NCI-H2196 (cell line): Measurements from ENCODE around the gene ECSCR.
"Not testable (repeated sequence)": the region's sequence is repeated elsewhere in the genome, so short reads cannot be mapped to it uniquely, and the experiment has no call there.

Experiments used
- DNase-seq: peaks from one replicate; lab custom pipeline; 2025; ENCODE audit not compliant: unreplicated experiment; lab: John Stamatoyannopoulos, UW

Gene ECSCR

DNA sequence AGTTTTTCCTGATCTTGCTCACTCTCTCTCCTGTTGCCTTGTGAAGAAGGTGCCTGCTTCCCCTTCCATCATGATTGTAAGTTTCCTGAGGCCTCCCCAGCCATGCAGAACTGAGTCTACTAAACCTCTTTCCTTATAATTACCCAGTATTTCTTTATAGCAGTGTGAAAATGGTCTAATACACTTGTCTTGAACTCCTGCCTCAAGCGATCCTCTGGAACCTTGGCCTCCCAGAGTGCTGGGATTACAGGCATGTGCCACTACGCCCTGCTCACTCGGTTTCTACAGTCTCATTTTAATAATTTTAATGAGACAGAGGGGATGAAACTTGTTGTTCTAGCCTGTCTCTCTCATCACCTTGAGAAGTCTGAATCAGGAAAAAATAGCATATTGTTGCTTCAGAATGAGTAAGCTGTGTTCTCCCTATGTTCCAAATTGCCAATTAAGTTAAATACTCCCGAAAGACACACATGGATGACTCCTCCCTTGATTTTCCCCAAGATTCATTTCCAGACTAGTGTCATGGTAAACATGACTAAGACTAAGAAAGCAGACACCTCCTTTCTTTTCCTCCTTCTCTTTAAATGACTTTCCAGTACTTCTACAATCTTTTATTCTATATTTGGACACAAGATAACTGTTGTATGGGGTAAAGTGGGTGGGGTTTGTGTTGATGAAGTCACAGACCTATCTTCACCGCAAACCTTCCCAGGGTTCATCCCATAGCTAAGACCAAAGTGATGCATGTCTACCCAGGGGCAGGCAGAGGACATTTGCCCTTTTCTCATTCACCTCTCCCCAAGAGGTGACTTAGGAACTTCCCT, 15.4 kb downstream of the ECSCR start:
- DNase-seq: no peak

DNA sequence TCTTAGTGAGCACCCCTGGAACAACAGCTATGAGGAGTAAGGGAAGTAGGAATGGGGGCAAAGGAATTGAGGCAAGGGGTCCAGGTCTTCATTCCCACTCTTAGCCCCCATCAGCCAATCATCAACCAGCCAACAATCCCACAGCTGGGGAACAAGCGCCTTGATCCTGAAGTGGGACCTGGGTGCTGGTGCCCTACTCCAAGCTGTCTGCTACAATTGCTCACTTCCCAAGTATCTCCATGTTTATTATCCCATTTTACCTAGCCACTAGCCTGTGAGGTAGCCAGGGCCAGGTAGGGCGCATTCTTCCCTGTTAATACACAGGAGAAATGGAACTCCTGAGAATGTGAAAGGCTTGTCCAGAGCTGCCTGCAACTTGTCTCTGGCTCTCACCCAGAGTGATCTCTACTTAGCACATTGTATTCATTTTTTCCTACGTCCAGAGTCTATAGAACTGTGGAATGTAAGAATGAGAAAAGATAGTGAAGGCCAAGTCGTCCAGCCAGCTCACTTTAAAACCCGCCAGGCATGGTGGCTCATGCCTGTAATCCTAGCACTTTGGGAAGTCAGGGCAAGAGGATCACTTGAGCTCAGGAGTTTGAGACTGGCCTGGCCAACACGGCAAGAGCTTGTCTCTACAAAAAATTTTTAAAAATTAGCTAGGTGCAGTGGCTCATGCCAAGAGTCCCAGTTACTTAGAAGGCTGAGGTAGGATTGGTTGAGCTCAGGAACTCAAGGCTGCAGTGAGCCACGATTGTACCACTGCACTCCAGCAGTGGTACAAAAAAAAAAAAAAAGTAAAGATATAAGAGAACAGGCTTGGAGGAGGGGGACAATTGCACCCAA, 17.0 kb downstream of the ECSCR start:
- no peak for DNase-seq

- DNase-seq: no peak
Measured at GRCh38 chr5:139443831-139444453, 18.6 kb downstream of the ECSCR start.

DNA sequence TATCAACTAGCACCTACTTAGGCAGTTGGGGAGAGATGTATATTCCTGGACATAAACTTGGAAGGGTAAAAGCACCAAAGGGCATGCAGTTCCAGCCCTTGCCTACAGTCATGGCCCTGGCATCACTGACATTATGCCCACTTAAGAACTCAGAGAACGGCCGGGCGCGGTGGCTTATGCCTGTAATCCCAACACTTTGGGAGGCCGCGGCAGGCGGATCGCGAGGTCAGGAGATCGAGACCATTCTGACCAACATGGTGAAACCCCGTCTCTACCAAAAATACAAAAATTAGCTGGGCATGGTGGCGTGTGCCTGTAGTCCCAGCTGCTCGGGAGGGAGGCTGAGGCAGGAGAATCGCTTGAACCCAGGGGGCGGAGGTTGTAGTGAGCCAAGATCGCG, 22.1 kb downstream of the ECSCR start:
- DNase-seq: not testable (repeated sequence)

GRCh38 chr5:139439013-139439903, 23.3 kb downstream of the ECSCR start, which contains the start of gene DNAJC18:
Gene DNAJC18 (minus strand): TSS chr5:139439525. CDS start chr5:139439445, 80 bp downstream.
- DNase-seq: peak; percentile 93

DNA sequence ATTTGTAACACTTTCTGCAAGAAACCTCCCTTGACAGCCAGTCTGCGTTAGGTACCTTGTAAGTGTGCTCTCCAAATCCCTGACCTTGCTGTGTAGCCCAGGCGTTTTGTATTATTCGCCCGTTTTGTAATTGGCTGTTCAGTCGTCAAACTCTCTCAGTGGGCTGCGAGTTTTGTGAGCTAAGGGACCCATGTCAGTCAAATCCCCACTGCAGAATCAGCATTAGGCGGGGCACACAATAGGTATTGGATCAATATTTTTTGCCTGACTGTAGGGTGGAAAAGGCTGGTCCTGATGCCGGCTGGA, 23.9 kb downstream of the ECSCR start:
- DNase-seq: no peak

DNA sequence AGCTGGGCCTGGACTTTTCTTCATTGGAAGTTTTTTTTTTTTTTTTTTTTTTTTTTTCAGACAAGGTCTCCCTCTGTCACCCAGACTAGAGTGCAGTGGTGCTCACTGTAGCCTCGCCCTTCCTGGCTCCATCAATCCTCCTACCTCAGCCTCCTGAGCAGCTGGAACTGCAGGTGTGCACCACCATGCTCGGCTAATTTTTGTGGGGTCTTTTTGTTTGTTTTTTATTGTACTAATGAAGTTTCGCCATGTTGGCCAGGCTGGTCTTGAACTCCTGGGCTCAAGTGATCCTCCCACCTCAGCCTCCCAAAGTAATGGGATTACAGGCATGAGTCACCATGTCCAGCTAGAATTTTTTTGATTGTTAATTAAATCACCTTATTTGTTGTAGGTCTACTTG, 26.9 kb downstream of the ECSCR start:
- no peak for DNase-seq

GRCh38 chr5:139431706-139432105, 30.8 kb downstream of the ECSCR start:
- no peak for DNase-seq

GRCh38 chr5:139430015-139430414, 32.5 kb downstream of the ECSCR start:
- no peak for DNase-seq

- no peak for DNase-seq
Measured at GRCh38 chr5:139426203-139426885, 36.2 kb downstream of the ECSCR start.

- DNase-seq: no peak
Measured at GRCh38 chr5:139425497-139425896, 37.0 kb downstream of the ECSCR start.

GRCh38 chr5:139422307-139422893, 40.1 kb downstream of the ECSCR start:
- peak; percentile 53 for DNase-seq

DNA sequence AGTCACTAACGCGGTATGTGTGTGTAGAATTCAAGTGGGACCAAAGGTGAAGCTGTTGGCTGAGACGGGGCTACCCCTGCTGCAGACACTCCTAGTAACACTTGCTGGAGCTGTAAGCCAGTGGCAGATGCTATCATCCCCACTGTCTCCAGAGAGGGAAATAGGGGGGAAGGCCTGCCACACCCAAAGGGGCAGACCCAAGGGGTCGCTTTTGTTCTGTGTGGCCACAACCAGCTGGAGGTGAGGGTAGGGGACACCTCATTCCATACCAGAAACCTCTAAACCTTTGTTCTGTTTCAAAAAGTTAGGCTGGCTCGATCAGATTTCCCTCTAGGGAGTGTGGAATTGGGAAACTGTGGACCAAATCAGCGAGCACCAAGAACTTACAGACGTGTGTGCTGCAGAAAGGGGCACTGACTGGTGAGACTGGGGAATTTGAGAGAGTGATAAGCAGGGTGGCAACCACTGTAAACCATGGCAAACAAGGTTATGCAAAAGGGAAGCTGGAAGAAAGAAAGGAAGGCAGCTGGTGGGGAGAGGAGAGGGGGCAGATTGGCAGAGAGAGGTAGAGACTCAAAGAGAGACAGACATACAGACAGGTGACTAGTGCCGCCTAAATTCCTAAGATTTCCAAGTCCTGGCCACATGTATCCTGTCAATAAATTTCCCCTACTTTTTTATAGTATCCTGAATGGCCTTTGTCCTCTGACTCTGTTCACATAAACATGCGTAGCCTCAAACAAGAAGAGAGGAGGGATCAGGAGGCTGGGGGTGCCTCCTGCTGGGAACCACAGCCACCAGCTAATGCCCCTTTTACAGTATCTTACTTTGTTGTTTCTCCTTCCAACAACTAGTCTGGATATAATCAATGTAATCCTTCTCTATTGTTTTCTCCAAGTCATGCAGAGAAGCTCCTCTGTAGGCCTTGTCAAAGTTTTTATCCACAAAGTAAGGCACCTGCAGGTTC, 43.0 kb downstream of the ECSCR start:
- DNase-seq: no peak

DNA sequence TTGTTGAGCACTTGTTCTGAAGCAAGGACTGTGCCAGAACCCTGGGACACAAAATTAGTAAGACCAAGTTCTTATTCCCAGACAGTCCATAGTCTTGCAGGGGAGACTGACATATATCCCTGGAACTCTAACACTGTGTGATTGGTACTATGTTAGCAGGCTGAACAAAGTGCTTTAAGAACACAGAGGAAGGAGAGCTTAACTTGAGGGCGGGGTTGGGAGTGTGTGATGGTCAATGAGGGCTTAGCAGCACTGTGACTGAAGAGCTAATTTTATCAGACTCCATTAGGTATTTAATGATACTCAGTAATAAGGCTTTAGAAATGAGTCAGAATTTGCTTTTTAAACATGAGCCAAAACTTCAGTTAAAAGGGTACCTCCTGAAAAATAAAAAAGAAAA, 43.8 kb downstream of the ECSCR start:
- no peak for DNase-seq

- DNase-seq: no peak
Measured at GRCh38 chr5:139417214-139417613, 45.3 kb downstream of the ECSCR start.

DNA sequence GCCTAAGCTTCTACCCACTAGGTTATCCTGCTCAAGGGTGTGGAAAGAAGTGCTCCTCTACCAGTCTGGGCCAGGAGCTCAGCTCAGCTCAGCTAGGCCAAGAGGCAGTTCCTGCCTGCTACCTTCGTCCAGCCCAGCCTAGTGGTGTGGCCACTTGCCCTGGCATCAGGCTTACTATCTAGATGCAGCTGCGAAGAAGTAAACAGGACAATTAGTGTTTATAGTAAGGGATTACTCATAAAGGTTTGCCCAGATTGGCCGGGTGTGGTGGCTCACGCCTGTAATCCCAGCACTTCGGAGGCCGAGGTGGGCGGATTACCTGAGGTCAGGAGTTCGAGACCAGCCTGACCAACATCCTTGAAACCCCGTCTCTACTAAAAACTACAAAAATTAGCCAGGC, 45.9 kb downstream of the ECSCR start:
- no peak for DNase-seq

DNA sequence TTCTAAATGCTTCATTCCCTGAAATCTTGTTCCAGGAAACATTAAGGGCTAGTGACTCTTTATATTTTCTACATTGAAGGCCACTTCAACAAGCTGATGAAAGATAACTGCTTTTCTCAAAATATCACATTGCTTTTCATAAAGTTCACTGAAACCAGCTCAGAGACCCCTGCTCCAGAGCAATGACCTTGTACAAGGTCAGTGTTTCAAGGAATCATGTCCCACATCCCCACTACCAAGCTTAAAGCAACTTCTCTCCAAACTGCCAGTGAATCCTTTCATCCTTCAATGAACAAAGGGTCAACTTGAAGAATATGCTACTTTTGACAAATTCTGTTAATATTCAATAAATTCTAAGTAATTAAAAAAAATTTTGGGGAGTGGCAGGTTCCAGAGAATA, 46.7 kb downstream of the ECSCR start:
- no peak for DNase-seq

GRCh38 chr5:139415221-139415861, 47.2 kb downstream of the ECSCR start:
- no peak for DNase-seq
